A549 (cell line): Measurements from ENCODE around the gene CCDC197. TPM values are rescaled to one million over a fixed set of nuclear protein-coding genes. Genes with fewer than 3 reads are reported as not detected.

Experiments
- ATAC-seq, 2 experiments: fragments of 200-7000 bp in 1 of 2; fragments of >200 bp in 1 of 2; cut with Nextera tagmentation in 1 of 2; cut with Tn5 transposase in 1 of 2; 3 replicates each; pipeline versions ENCODE4 v1.8.0 to v1.9.1; 2018 to 2020; ENCODE audit warnings: mild to moderate bottlenecking in 1 of 2, moderate library complexity in 1 of 2
- CTCF ChIA-PET: fragments of 300-600 bp; sonication (Branson Sonifier 250); formaldehyde crosslinking; extraction: SDS; loops from one replicate; lab custom pipeline; 2021; ENCODE audit warnings: antibody characterized with exemption, inconsistent platforms; lab: Yijun Ruan, JAX
- POLR2A ChIA-PET: fragments of 350-600 bp; formaldehyde crosslinking; extraction: SDS; loops from one replicate; lab custom pipeline; 2021; ENCODE audit warnings: antibody characterized with exemption, inconsistent platforms; lab: Yijun Ruan, JAX
- DNase-seq, 2 experiments: peaks; one replicate each; pipeline versions ENCODE4 v3.0.0 to v3.0.0-alpha.2; 2011 to 2016; ENCODE audit warnings: low read depth in 1 of 2, low spot score in 1 of 2
- FAIRE-seq: peaks from 2 replicates; lab custom pipeline; 2011; peaks lifted over from hg19 to GRCh38; lab: Jason Lieb, UNC
- H3K27ac ChIP-seq, 2 experiments: fragments of >200 bp; sonication (Bioruptor Twin); formaldehyde crosslinking; 3 replicates each; pipeline ENCODE4 v1.5.1; 2016 to 2017
- H3K4me1 ChIP-seq: fragments of >200 bp; sonication (Bioruptor Twin); formaldehyde crosslinking; 3 replicates; pipeline ENCODE4 v1.6.1; 2016
- H3K4me2 ChIP-seq: fragments of >200 bp; sonication (Bioruptor Twin); formaldehyde crosslinking; 3 replicates; pipeline ENCODE4 v1.6.1; 2016
- H3K4me3 ChIP-seq: fragments of >200 bp; sonication (Bioruptor Twin); formaldehyde crosslinking; 3 replicates; pipeline ENCODE4 v1.5.1; 2016
- H3K9me3 ChIP-seq: fragments of >200 bp; sonication (Bioruptor Twin); formaldehyde crosslinking; 3 replicates; pipeline ENCODE4 v1.6.1; 2016
- CBX8 ChIP-seq: fragments of 200-600 bp; sonication (generic); IDR thresholded peaks from 2 replicates; pipeline ENCODE4 v1.6.1; 2016
- CEBPB ChIP-seq, 2 experiments: fragments of >200 bp in 1 of 2; sonication (Bioruptor Twin) in 1 of 2; formaldehyde crosslinking in 1 of 2; IDR thresholded peaks; 2 replicates each; pipeline ENCODE4 v1.6.1; 2012 to 2016
- EHMT2 ChIP-seq: fragments of 200-600 bp; sonication (generic); IDR thresholded peaks from 2 replicates; pipeline ENCODE4 v1.6.1; 2016; ENCODE audit warnings: antibody characterized with exemption, low read depth, mild to moderate bottlenecking, moderate library complexity
- FOSB ChIP-seq: fragments of 250-450 bp; sonication (Bioruptor Pico); IDR thresholded peaks from 2 replicates; pipeline ENCODE4 v1.5.0; 2020; ENCODE audit warnings: mild to moderate bottlenecking, moderate library complexity
- FOSL2 ChIP-seq, 2 experiments: fragments of 450-650 bp in 1 of 2; fragments of >200 bp in 1 of 2; sonication (Bioruptor Twin) in 1 of 2; formaldehyde crosslinking; IDR thresholded peaks; 2 replicates each; pipeline versions ENCODE4 v1.5.0 to v1.6.1; 2016 to 2020; ENCODE audit warnings: mild to moderate bottlenecking in 1 of 2, moderate library complexity in 1 of 2
- HES2 ChIP-seq: fragments of >200 bp; sonication (Bioruptor Twin); formaldehyde crosslinking; IDR thresholded peaks from 2 replicates; pipeline ENCODE4 v1.6.1; 2016
- JUN ChIP-seq, 2 experiments: fragments of >200 bp; sonication (Bioruptor Twin); formaldehyde crosslinking; IDR thresholded peaks; 2 replicates in 1 of 2; 3 replicates in 1 of 2; pipeline ENCODE4 v1.6.1; 2016 to 2017
- KDM5A ChIP-seq: fragments of 200-600 bp; sonication (generic); IDR thresholded peaks from 2 replicates; pipeline ENCODE4 v1.6.1; 2016; ENCODE audit warnings: antibody characterized with exemption, mild to moderate bottlenecking
- MAZ ChIP-seq: fragments of 150-350 bp; IDR thresholded peaks from 2 replicates; pipeline ENCODE4 v1.6.1; 2014; ENCODE audit warnings: antibody characterized with exemption, low read depth, low read length, borderline replicate concordance
- MYC ChIP-seq: IDR thresholded peaks from 2 replicates; pipeline ENCODE4 v1.6.1; 2012; ENCODE audit warnings: mild to moderate bottlenecking, inconsistent platforms, low read length, improper control_type of control experiment, borderline replicate concordance
- RAD21 ChIP-seq, 2 experiments: fragments of >200 bp in 1 of 2; sonication (Bioruptor Twin) in 1 of 2; formaldehyde crosslinking in 1 of 2; IDR thresholded peaks in 1 of 2; conservative IDR thresholded peaks in 1 of 2; 2 replicates in 1 of 2; 3 replicates in 1 of 2; pipeline ENCODE4 v1.6.1; 2012 to 2018; ENCODE audit warnings: inconsistent platforms in 1 of 2
- TFCP2L1 ChIP-seq: fragments of 250-450 bp; sonication (Bioruptor Pico); IDR thresholded peaks from 2 replicates; pipeline ENCODE4 v1.5.0; 2021; ENCODE audit warnings: mild to moderate bottlenecking
- ZC3H11A ChIP-seq: fragments of 450-650 bp; IDR thresholded peaks from 2 replicates; pipeline ENCODE4 v1.6.1; 2014; ENCODE audit warnings: antibody characterized with exemption, mild to moderate bottlenecking
- ZNF302 ChIP-seq: fragments of 250-450 bp; sonication (Bioruptor Pico); IDR thresholded peaks from 2 replicates; pipeline ENCODE4 v1.9.0; 2021; ENCODE audit warnings: inconsistent platforms, mild to moderate bottlenecking, moderate library complexity
- ZSCAN20 ChIP-seq: fragments of 250-450 bp; sonication (Bioruptor Pico); IDR thresholded peaks from 2 replicates; pipeline ENCODE4 v1.8.0; 2022; ENCODE audit warnings: mild to moderate bottlenecking, moderate library complexity
- WGBS: methylation state at CpG from one replicate; pipeline ENCODE4 v1.1.6; 2017; ENCODE audit errors: missing lambda C conversion rate; 5-methylcytosine and 5-hydroxymethylcytosine counted together
- polyA plus RNA-seq, 4 experiments: library from polyadenylated mRNA; depleted of rRNA in 3 of 4; stranded (reverse); fragments of >200 nt; fragmentation: RNase III in 1 of 4; extraction: RNeasy Plus Mini Kit Qiagen cat#74134 plus additional on column Dnase treatment in 1 of 4; gene quantifications; 2 replicates in 3 of 4; 3 replicates in 1 of 4; pipeline ENCODE4 v1.2.3, GENCODE V29; 2011 to 2017
- TF ChIP-seq, protein P1 (sequence below): fragments of >200 bp; sonication (Bioruptor Twin); formaldehyde crosslinking; IDR thresholded peaks from 3 replicates; pipeline ENCODE4 v1.6.1; 2016
- TF ChIP-seq, protein P2 (sequence below): IDR thresholded peaks from 2 replicates; pipeline ENCODE4 v1.6.1; 2012; ENCODE audit warnings: low read depth, borderline replicate concordance

CCDC197 gene
- polyA plus RNA-seq, 2 of the 4 experiments (the other 2 are of a cell fraction) = not detected

DNA sequence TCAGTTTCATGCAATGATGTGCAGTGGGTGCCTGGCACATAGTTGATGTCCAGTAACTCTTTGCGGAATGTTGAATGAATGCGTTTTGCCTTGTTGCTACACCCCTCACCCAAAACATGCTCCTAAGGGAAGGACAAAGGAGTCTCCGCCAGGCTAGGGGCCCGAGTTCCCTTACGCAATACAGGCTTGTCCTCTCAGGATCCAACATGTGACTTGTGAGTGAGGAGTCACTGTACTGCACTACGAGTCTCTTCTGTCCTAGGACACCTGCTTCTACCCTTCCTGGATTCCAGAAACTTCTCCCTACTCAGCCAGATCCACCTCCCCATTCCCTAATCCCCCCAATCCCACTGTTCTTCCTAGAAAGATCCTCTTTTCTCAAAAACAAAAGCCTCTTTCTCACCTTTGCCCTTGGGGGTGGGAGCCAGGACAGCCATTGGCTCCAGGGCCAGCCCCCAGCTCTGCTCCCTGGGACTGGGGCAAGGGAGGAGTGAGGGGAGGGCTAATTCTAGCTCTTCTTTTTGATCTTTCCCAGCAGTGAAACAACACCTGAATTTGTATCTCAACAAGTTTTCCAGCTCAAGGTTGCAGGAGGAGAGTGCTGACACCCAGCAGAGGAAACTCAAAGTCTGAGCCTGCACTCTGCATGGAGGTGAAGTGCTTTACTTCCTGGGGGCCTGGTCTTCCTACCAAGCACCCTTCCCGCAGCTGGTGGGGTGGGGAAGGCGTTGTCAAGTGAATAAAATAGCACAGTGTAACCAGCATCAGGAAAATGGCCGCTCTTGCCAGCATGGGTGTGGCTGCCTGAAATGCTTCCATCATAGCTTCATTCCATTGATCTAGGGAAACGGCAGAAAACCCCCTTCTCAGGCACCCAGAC, 25.7 kb downstream of the CCDC197 start:
- no peak for ATAC-seq
- DNase-seq = no peak
- 65% methylated on average over 10 of the region's 10 CpGs for WGBS
- H3K27ac ChIP-seq = no peak overlapping the region
- POLR2A ChIA-PET = no interaction called here
- no peak overlapping the region for H3K4me3 ChIP-seq
- H3K9me3 ChIP-seq = no peaks in the 10 kb centered on the region
- CTCF ChIA-PET = interaction anchor here (0.8 to 8.9 kb wide), 7 partner anchors 11 to 114 kb away, joined by 3 to 66 read pairs (median 6); no protein-coding TSS in a partner anchor
- no peak overlapping the region for H3K4me2 ChIP-seq
- TF ChIP-seq ZSCAN20 (CRISPR knock-in tag) (no peak), CEBPB (IDR thresholded peaks at IDR 0.05) (no peak), EHMT2 (no peak), MAZ (no peak), ZC3H11A (no peak), MYC (no peak), CBX8 (no peak)
- TF ChIP-seq, all 56 proteins: peak for 0
- no peak for FAIRE-seq
- H3K4me1 ChIP-seq = peaks cover 10% of the 10 kb centered on the region; the same call in 2 of the 3 replicates

DNA sequence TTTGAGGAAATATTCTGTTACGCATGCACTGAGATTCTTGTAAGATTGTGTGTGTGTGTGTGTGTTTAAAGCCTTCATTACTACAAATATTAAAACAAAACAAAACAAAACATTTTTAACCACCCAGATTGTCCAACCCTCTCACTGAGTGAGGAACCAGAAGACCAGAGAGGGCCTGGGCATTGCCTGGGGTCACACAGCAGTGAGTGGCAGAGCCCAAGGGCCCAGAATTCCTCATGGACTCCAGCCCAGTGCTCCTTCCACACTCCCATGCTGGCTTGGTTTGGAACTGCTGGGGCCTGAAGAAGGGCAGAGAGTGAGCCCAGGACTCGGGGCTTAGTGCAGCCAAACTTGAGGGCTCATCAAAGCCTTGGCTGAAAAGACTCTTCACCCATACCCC, 27.4 kb downstream of the CCDC197 start:
- no peak for TF ChIP-seq TFCP2L1 (CRISPR knock-in tag)
- TF ChIP-seq ZNF302 (CRISPR knock-in tag) = no peak
- TF ChIP-seq, protein P1, sequence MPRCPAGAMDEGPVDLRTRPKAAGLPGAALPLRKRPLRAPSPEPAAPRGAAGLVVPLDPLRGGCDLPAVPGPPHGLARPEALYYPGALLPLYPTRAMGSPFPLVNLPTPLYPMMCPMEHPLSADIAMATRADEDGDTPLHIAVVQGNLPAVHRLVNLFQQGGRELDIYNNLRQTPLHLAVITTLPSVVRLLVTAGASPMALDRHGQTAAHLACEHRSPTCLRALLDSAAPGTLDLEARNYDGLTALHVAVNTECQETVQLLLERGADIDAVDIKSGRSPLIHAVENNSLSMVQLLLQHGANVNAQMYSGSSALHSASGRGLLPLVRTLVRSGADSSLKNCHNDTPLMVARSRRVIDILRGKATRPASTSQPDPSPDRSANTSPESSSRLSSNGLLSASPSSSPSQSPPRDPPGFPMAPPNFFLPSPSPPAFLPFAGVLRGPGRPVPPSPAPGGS = no peak
- TF ChIP-seq KDM5A = no peak
- TF ChIP-seq FOSB (CRISPR knock-in tag) = no peak
- no peak for TF ChIP-seq CEBPB (IDR thresholded peaks at IDR 0.05)
- TF ChIP-seq HES2 = no peak
- no peak for TF ChIP-seq RAD21 (conservative IDR thresholded peaks at IDR 0.05 in 1 of 2, IDR thresholded peaks at IDR 0.05 in 1 of 2)
- no peak for TF ChIP-seq ZSCAN20 (CRISPR knock-in tag)
- TF ChIP-seq, all 56 proteins: peak for 0
- POLR2A ChIA-PET = no interaction called here
- 74% methylated on average over 2 of the region's 2 CpGs for WGBS
- H3K4me1 ChIP-seq = peaks cover 10% of the 10 kb centered on the region; the same call in 2 of the 3 replicates
- no peak overlapping the region for H3K27ac ChIP-seq
- CTCF ChIA-PET = interaction anchor here (1.0 to 8.9 kb wide), 6 partner anchors 9 to 112 kb away, joined by 3 to 66 read pairs (median 6); partner anchors contain the start of gene CCDC197
- H3K9me3 ChIP-seq = no peaks in the 10 kb centered on the region
- FAIRE-seq (no peak), ATAC-seq (no peak), DNase-seq (no peak)
- H3K4me2 ChIP-seq = no peak overlapping the region
- H3K4me3 ChIP-seq = no peak overlapping the region

DNA sequence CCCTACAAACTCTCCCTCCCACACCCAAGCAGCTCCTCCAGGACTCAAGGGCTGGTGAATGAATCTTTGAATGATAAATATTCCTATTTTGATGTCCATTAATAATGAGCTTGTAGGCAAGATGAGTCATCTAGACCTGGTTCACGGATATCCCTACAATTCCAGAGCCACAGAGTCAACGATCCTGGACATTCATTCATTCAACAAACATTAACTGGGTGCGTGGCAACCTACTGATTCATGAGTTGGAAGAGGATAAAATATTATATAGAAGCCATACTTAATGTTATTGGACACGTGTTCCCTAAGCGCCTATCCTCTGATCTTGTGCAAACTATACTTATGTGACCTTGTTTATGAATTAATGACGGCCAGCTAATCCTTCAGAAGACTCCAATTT, 28.6 kb downstream of the CCDC197 start:
- ChIA-PET POLR2A (interaction anchor here (0.8 kb wide), 1 partner anchor 11 kb away, joined by 3 read pairs; no protein-coding TSS in a partner anchor), CTCF (interaction anchor here (1.1 to 1.5 kb wide), 7 partner anchors 11 to 111 kb away, joined by 3 to 6 read pairs (median 3); no protein-coding TSS in a partner anchor)
- peaks cover 10% of the 10 kb centered on the region; the same call in 2 of the 3 replicates for H3K4me1 ChIP-seq
- DNase-seq = no peak
- H3K4me3 ChIP-seq = peak overlapping the region; percentile 70
- H3K9me3 ChIP-seq = no peaks in the 10 kb centered on the region
- TF ChIP-seq, protein P2, sequence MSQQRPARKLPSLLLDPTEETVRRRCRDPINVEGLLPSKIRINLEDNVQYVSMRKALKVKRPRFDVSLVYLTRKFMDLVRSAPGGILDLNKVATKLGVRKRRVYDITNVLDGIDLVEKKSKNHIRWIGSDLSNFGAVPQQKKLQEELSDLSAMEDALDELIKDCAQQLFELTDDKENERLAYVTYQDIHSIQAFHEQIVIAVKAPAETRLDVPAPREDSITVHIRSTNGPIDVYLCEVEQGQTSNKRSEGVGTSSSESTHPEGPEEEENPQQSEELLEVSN = 0 out of 2 replicates have a peak, but pooled peaks have one; percentile 3
- TF ChIP-seq JUN (IDR thresholded peaks at IDR 0.05) (no peak), FOSB (CRISPR knock-in tag) (no peak), FOSL2 (IDR thresholded peaks at IDR 0.05) (no peak), FOSL2 (CRISPR knock-in tag; IDR thresholded peaks at IDR 0.05) (peak; percentile 69)
- peak; percentile 22 to 41 for ATAC-seq
- FAIRE-seq = no peak
- 8% methylated on average over 6 of the region's 6 CpGs for WGBS
- H3K4me2 ChIP-seq = peak overlapping the region; percentile 82
- peak overlapping the region; percentile 57 to 95 for H3K27ac ChIP-seq
